GM08714 (cell line): ENCODE measurements around the gene NRXN3.

Experiments used
- H3K4me3 ChIP-seq: fragments of 200-500 bp; sonication (Bioruptor generic); 2 replicates; pipeline ENCODE4 v1.5.1; 2014; ENCODE audit warnings: mild to moderate bottlenecking, low read length, inconsistent platforms
- ZNF274 ChIP-seq: IDR thresholded peaks from 2 replicates; pipeline ENCODE4 v1.6.1; 2012; ENCODE audit warnings: mild to moderate bottlenecking, low read depth, low read length

Gene NRXN3

DNA sequence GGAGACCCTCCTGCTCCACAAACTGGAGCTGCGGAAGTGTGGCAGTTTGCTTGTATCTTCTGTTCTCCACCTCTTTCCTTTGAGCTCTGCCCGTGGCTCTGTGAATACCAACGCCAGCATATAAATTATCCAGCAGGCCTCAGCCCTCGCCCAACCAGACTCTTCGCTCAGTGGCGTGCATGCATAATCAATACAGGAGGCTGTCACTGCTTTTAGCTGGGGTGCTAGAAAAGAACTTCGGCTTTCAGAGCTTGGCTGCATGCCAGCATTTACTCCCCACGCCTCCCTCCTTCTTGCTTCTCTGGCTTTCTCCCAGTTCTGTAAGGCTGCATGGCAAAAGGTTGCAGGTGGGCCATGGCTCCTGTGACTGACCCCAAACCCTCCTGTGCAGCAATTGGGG lies 26.9 kb downstream of the NRXN3 start:
- no peak for TF ChIP-seq ZNF274
- no peak overlapping the region for H3K4me3 ChIP-seq

DNA sequence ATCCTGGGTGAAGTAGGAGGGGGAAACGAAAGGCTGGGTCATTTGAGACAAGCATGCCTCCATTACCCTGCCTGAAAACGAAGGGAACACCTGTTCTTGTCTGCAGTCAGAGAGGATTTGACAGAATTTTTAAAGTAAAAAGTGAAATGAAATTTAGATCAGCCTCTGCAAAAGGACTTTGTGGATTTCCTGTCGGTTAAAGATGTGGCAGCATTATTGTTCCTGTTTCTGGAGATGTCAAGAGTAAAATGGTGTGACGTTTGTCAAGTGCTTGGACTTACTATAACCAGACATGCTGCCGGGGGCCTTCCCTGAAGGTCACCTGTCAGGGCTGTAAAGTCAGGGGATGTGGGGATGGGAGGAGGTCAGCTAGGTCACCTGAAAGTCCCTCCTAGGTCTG lies 32.0 kb downstream of the NRXN3 start:
- no peak for TF ChIP-seq ZNF274
- no peak overlapping the region for H3K4me3 ChIP-seq

- TF ChIP-seq ZNF274 = no peak
- H3K4me3 ChIP-seq = no peak overlapping the region
Observed at GRCh38 chr14:78202976-78203375, 32.8 kb downstream of the NRXN3 start.

DNA sequence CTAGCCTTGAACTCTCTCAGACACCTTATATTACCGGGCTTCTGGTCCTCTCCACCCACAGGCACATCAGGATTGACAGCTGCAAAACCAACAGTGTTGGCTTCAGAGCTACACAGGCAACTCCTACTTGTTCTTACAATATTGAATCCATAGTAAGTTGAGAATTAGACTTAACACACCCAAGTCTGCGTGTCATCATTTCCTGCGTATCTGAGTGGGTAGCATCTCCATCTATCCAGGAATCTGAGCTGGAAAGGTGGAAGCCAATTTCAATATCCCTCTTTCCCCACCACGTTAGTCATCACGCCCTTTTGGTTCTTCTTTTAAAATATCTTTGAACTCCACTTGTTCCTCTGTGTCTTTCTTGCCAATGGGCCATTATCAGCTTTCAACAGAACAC lies 37.2 kb downstream of the NRXN3 start:
- H3K4me3 ChIP-seq = no peak overlapping the region
- no peak for TF ChIP-seq ZNF274

GRCh38 chr14:78220273-78220672 lies 50.1 kb downstream of the NRXN3 start:
- no peak for TF ChIP-seq ZNF274
- no peak overlapping the region for H3K4me3 ChIP-seq

DNA sequence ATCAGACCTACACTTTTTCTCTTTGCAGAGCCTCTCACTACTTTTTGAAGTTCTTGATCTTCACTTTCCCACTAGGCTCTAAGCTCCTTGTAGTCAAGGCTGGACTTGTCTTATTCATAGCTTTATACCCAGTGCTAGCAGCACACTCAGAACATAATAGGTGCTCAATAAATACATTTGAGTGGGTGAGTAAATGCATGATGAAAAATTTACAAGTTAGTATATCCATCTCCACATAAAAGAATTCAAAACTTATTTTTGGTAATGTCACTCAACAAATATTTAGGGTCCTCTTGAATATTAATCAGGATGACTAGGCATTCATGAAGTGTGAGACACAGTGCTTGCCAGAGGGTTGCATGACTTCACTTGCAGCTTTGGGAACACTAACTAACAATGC lies 52.6 kb downstream of the NRXN3 start:
- no peak overlapping the region for H3K4me3 ChIP-seq
- TF ChIP-seq ZNF274 = no peak

- no peak for TF ChIP-seq ZNF274
- H3K4me3 ChIP-seq = no peak overlapping the region
Observed at GRCh38 chr14:78227248-78228077, 57.3 kb downstream of the NRXN3 start.

DNA sequence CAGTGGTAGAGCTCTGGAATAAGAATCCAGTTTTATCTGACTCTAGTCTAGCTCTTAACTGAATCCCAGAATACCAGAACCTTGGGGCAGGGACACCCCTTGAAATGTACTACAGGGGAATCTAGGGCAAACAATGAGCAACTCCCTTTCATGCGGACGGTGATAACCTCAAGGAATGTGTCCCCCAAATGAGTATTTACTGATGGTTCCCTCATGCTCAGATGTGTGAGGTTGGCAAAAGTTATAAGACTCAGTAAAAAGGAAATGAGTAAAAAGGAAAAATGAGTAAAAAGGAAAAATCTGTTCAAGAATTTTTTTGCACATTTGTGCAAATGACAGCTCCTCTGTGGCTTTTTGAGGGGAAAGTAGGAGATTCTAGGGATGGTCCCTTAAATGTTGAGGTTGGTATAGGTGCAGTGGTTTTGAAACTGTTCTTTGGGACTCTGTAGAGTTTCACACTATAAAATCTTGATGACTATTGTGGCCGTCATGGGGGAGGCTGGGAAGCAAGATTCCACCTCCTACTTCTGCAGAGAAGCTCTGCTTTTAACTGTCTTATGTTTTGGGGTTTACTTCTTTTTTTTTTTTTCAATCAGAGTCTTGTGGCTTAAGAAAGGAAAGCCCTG lies 58.6 kb downstream of the NRXN3 start:
- no peak overlapping the region for H3K4me3 ChIP-seq
- TF ChIP-seq ZNF274 = no peak

GRCh38 chr14:78232231-78233000 lies 62.2 kb downstream of the NRXN3 start:
- no peak overlapping the region for H3K4me3 ChIP-seq
- TF ChIP-seq ZNF274 = no peak

DNA sequence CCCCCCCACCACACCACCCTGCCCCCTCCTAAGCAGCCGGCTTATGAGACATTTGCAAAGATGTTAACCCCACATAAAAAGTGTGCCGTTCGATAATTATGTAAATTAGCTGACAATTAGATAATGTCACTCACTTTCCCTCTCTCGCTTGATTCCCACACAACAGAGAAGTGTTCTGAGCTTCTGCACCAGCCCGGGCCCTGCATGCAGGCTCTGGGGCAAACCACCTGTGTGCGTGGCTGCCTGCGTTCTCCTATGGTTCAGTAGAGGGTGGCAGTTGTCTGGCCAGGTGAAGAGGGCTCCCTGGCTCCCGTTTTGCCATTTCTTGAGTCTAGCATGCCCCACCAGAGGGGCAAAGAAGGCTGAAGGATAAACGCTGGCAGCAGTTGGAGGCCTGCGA lies 68.0 kb downstream of the NRXN3 start:
- H3K4me3 ChIP-seq = no peak overlapping the region
- TF ChIP-seq ZNF274 = no peak

DNA sequence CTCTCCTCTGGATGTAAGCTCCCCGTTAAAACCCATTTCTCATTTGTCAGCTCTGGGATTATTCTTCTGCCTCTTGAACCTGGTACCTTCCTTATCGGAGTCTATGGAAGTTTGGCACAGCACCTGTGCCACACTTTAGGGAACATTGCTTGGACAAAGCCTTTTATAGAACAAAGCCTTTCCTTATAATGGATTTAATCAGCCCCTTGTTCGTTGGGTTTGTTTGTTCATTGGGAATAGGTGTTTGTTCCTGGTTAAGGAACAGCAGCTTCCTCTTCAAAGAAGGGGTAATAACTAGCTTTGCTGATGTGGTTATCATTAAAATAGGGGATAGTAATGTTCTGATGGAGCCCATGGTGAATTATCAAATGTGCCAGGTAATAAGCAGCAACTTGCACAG lies 70.4 kb downstream of the NRXN3 start:
- no peak for TF ChIP-seq ZNF274
- H3K4me3 ChIP-seq = no peak overlapping the region

DNA sequence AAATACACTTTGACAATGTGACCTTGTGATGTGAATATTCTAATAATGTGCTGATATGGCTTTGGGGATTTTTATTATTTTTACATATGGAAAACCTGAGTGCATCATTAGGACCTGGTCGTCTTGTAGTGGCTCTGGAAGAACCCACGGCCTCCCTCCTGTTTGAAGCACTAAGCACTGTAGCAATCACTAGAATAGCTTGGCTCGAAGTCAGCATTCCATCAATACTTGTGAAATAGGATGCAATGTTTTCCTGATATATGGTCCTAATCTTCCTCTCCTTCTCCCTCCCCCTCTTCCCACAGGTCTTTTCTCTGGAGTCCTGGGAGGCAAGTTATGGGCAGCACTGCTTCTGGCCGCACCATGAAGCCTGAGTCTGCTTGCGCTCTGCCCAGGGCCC lies 71.9 kb downstream of the NRXN3 start:
- H3K4me3 ChIP-seq = no peak overlapping the region
- no peak for TF ChIP-seq ZNF274

DNA sequence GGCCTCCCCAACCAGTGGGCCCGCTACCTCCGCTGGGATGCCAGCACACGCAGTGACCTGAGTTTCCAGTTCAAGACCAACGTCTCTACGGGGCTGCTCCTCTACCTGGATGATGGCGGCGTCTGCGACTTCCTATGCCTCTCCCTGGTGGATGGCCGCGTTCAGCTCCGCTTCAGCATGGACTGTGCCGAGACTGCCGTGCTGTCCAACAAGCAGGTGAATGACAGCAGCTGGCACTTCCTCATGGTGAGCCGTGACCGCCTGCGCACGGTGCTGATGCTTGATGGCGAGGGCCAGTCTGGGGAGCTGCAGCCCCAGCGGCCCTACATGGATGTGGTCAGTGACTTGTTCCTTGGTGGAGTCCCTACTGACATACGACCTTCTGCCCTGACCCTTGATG lies 73.0 kb downstream of the NRXN3 start:
- no peak for TF ChIP-seq ZNF274
- no peak overlapping the region for H3K4me3 ChIP-seq

GRCh38 chr14:78245238-78245637 lies 75.1 kb downstream of the NRXN3 start:
- H3K4me3 ChIP-seq = no peak overlapping the region
- no peak for TF ChIP-seq ZNF274
